Bronchial epithelial cell (primary cell): ENCODE measurements around the gene MT1H. TPM values are rescaled to one million over a fixed set of nuclear protein-coding genes. Genes with fewer than 3 reads are reported as not detected.
"Not testable (repeated sequence)": the region's sequence is repeated elsewhere in the genome, so short reads cannot be mapped to it uniquely, and the experiment has no call there.

Source experiments
- DNase-seq: peaks from one replicate; pipeline ENCODE4 v3.0.0-alpha.2; 2010; ENCODE audit warnings: low read depth
- FAIRE-seq: peaks from 2 replicates; lab custom pipeline; 2011; peaks lifted over from hg19 to GRCh38; lab: Jason Lieb, UNC
- H3K27me3 ChIP-seq: 2 replicates; pipeline ENCODE4 v1.5.1; 2011; ENCODE audit warnings: low read length; ENCODE audit not compliant: control insufficient read depth, insufficient read depth
- H3K36me3 ChIP-seq: 2 replicates; pipeline ENCODE4 v1.5.1; 2011; ENCODE audit warnings: low read length; ENCODE audit not compliant: control insufficient read depth, insufficient read depth
- H3K4me3 ChIP-seq: 2 replicates; pipeline ENCODE4 v1.5.1; 2011; ENCODE audit warnings: mild to moderate bottlenecking, low read depth, low read length, control low read depth
- CTCF ChIP-seq: IDR thresholded peaks from 2 replicates; pipeline ENCODE4 v1.5.1; 2011; ENCODE audit warnings: mild to moderate bottlenecking, moderate library complexity, low read length, control low read depth, inconsistent platforms; ENCODE audit not compliant: insufficient read depth, severe bottlenecking
- total RNA-seq: library from RNA; depleted of rRNA; stranded (reverse); fragments of >200 nt; gene quantifications from 2 replicates; pipeline ENCODE4 v1.2.1, GENCODE V29; 2014

The MT1H gene
- total RNA-seq, 1 donor from 2014 or later: not detected

- DNase-seq (no peak), FAIRE-seq (no peak)
- Histone ChIP-seq H3K4me3 (no peak overlapping the region), H3K27me3 (no peaks in the 10 kb centered on the region), H3K36me3 (no peaks in the 10 kb centered on the region)
- TF ChIP-seq CTCF: no peak
Measured at GRCh38 chr16:56713794-56714193, 44.2 kb downstream of the MT1H start.

DNA sequence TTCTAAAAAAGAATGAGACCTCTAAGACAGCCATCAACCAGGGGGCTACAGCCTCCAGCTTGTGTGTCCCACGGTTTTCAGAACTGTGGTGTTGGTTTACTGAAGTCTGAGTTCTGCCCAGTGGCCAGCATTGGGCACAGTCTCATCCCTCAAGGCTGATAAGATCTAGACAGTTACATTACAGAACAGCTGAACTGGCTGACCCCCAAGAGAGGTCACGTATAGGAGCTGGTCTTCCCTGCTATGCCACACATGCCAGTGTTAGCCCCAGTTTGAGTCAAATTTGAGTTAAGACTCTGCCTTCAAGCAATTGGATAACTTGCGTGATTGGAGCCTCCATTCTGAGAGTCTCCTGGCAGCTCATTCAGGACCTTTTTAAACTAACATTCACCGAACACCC is 45.5 kb downstream of the MT1H start:
- DNase-seq: no peak
- Histone ChIP-seq H3K27me3 (no peaks in the 10 kb centered on the region), H3K36me3 (no peaks in the 10 kb centered on the region), H3K4me3 (no peak overlapping the region)
- TF ChIP-seq CTCF: no peak
- FAIRE-seq: no peak

DNA sequence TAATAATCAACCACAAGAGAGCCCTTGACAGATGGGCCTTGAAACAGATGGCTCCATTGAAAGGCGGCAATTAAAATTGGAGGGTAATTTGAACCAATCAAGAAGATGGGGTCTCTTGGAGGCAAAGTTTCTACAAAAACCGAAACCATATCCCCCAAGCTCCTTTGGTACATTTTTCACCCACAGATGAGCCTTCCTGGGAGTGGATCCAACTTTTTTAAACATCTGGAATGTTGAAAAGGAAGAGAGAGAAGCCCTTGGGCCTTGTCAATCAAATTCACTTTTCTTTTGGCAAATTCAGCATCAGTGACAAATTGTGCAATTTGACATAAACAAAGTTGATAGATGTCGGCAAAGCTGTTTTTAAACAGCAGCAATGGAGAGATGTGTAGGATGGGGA is 47.1 kb downstream of the MT1H start:
- no peak for TF ChIP-seq CTCF
- Histone ChIP-seq H3K27me3 (no peaks in the 10 kb centered on the region), H3K4me3 (no peak overlapping the region), H3K36me3 (no peaks in the 10 kb centered on the region)
- no peak for DNase-seq
- FAIRE-seq: no peak

DNA sequence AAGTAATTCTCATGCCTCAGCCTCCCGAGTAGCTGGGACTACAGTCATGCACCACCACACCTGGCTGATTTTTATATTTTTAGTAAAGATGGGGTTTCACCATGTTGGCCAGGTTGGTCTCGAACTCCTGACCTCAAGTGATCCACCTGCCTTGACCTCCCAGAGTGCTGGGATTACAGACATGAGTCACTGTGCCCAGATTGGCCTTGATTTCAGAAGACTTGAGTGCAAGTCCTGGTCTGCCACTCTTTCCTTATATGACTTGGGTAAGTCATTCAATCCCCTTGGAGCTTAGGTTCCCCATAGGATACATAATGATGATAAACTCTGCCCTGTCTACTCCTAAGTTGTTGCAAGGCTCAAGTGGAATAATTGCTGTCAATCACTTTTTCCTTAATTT is 47.9 kb downstream of the MT1H start:
- H3K36me3 ChIP-seq, DNase-seq, FAIRE-seq, H3K4me3 ChIP-seq, H3K27me3 ChIP-seq: not testable (repeated sequence)

Other genes starting within 250 kb of the MT1H start
- 224 and 319 TPM in 2 replicates for gene AMFR, start 244.3 kb upstream of the MT1H start, total RNA-seq
- 41.5 and 45.8 TPM in 2 replicates for gene NUDT21, start 218.5 kb upstream of the MT1H start, total RNA-seq
- gene OGFOD1, start 218.3 kb upstream of the MT1H start, total RNA-seq: 30.0 and 63.5 TPM in 2 replicates
- gene BBS2, start 149.8 kb upstream of the MT1H start, total RNA-seq: 31.6 and 46.6 TPM in 2 replicates
- gene MT4, start 104.7 kb upstream of the MT1H start, total RNA-seq: not detected in 2 replicates
- gene MT3, start 80.3 kb upstream of the MT1H start, total RNA-seq: not detected in 2 replicates
- 10.0 and 34.0 TPM in 2 replicates for gene MT2A, start 61.2 kb upstream of the MT1H start, total RNA-seq
- gene MT1E, start 44.0 kb upstream of the MT1H start, total RNA-seq: 60.8 and 90.5 TPM in 2 replicates
- 0.26 TPM in 1 of 2 replicates, not detected in the other for gene MT1M, start 37.2 kb upstream of the MT1H start, total RNA-seq
- not detected in 2 replicates for gene MT1A, start 31.1 kb upstream of the MT1H start, total RNA-seq
- not detected in 2 replicates for gene MT1B, start 17.9 kb upstream of the MT1H start, total RNA-seq
- 1.5 and 1.6 TPM in 2 replicates for gene MT1F, start 11.9 kb upstream of the MT1H start, total RNA-seq
- 0.64 TPM in 1 of 2 replicates, not detected in the other for gene MT1G, start 1.7 kb upstream of the MT1H start, total RNA-seq
- 212 and 261 TPM in 2 replicates for gene MT1X, start 12.7 kb downstream of the MT1H start, total RNA-seq
- gene NUP93, start 60.3 kb downstream of the MT1H start, total RNA-seq: 43.0 and 47.4 TPM in 2 replicates
- gene SLC12A3, start 195.4 kb downstream of the MT1H start, total RNA-seq: not detected in 2 replicates